SK-N-MC (cell line): ENCODE measurements around the gene PKM.
"Not testable (repeated sequence)": the region's sequence is repeated elsewhere in the genome, so short reads cannot be mapped to it uniquely, and the experiment has no call there.

Experiments used
- DNase-seq: peaks from one replicate; pipeline ENCODE4 v3.0.0-alpha.2; 2011; ENCODE audit warnings: low read depth, low spot score
- H3K27ac ChIP-seq: fragments of 200-600 bp; sonication (generic); 2 replicates; pipeline ENCODE4 v1.5.1; 2016; ENCODE audit warnings: mixed run types
- H3K36me3 ChIP-seq: fragments of 200-600 bp; sonication (generic); 2 replicates; pipeline ENCODE4 v1.6.1; 2017; ENCODE audit warnings: antibody characterized with exemption, low read length, mixed read lengths; ENCODE audit not compliant: insufficient read depth
- H3K4me3 ChIP-seq: fragments of 200-600 bp; sonication (generic); 2 replicates; pipeline ENCODE4 v1.5.1; 2016
- H3K9ac ChIP-seq: fragments of 200-600 bp; sonication (generic); 2 replicates; pipeline ENCODE4 v1.8.0; 2017; ENCODE audit warnings: mixed run types, mixed read lengths; ENCODE audit not compliant: insufficient read length
- H3K9me3 ChIP-seq: fragments of 200-600 bp; sonication (generic); 2 replicates; pipeline ENCODE4 v1.6.1; 2017; ENCODE audit warnings: low read depth, mild to moderate bottlenecking, antibody characterized with exemption, low read length, moderate library complexity, mixed read lengths
- EZH2 ChIP-seq: fragments of 200-600 bp; sonication (generic); IDR thresholded peaks from one replicate; pipeline ENCODE4 v1.6.1; 2017; ENCODE audit warnings: antibody characterized with exemption
- FOXP2 ChIP-seq: optimal IDR thresholded peaks from 2 replicates; pipeline ENCODE3; 2011; ENCODE audit warnings: mild to moderate bottlenecking, moderate library complexity; ENCODE audit not compliant: insufficient read depth; ENCODE audit errors: extremely low read length, control extremely low read depth
- POLR2AphosphoS5 ChIP-seq: IDR thresholded peaks from 2 replicates; pipeline ENCODE4 v1.6.1; 2012; ENCODE audit warnings: mild to moderate bottlenecking, low read depth, low read length, borderline replicate concordance

Gene PKM

GRCh38 chr15:72174551-72175165 lies 56.3 kb downstream of the PKM start:
- H3K36me3 ChIP-seq, result no peaks in the 10 kb centered on the region
- no peak overlapping the region for H3K9ac ChIP-seq
- H3K4me3 ChIP-seq, result no peak overlapping the region
- no peak for DNase-seq
- no peak overlapping the region for H3K27ac ChIP-seq
- TF ChIP-seq EZH2 (no peak), POLR2AphosphoS5 (no peak), FOXP2 (no peak)
- no peaks in the 10 kb centered on the region for H3K9me3 ChIP-seq

GRCh38 chr15:72173864-72174550 lies 57.0 kb downstream of the PKM start:
- no peak overlapping the region for H3K9ac ChIP-seq
- no peaks in the 10 kb centered on the region for H3K36me3 ChIP-seq
- no peak overlapping the region for H3K27ac ChIP-seq
- H3K9me3 ChIP-seq, result no peaks in the 10 kb centered on the region
- DNase-seq, result no peak
- H3K4me3 ChIP-seq, result no peak overlapping the region
- no peak for TF ChIP-seq FOXP2

GRCh38 chr15:72173401-72173800 lies 57.6 kb downstream of the PKM start:
- Histone ChIP-seq H3K9ac (no peak overlapping the region), H3K27ac (no peak overlapping the region), H3K9me3 (no peaks in the 10 kb centered on the region), H3K4me3 (no peak overlapping the region), H3K36me3 (no peaks in the 10 kb centered on the region)
- no peak for DNase-seq
- no peak for TF ChIP-seq POLR2AphosphoS5
- no peak for TF ChIP-seq FOXP2
- no peak for TF ChIP-seq EZH2

GRCh38 chr15:72172796-72173195 lies 58.2 kb downstream of the PKM start:
- H3K9ac ChIP-seq, result no peak overlapping the region
- TF ChIP-seq POLR2AphosphoS5, result no peak
- no peak for TF ChIP-seq EZH2
- no peaks in the 10 kb centered on the region for H3K36me3 ChIP-seq

GRCh38 chr15:72171978-72172377 lies 59.0 kb downstream of the PKM start:
- not testable (repeated sequence) for H3K9ac ChIP-seq, H3K36me3 ChIP-seq, H3K9me3 ChIP-seq, H3K27ac ChIP-seq, DNase-seq, H3K4me3 ChIP-seq

More at GRCh38 chr15:72172796-72173195, 58.2 kb downstream of the PKM start:
- Histone ChIP-seq H3K4me3 (no peak overlapping the region), H3K27ac (no peak overlapping the region), H3K9me3 (no peaks in the 10 kb centered on the region)
- DNase-seq, result no peak

- Histone ChIP-seq H3K27ac (no peak overlapping the region), H3K4me3 (no peak overlapping the region), H3K9me3 (no peaks in the 10 kb centered on the region), H3K36me3 (no peaks in the 10 kb centered on the region), H3K9ac (no peak overlapping the region)
- TF ChIP-seq POLR2AphosphoS5 (no peak), FOXP2 (no peak)
- DNase-seq, result no peak
Measured at GRCh38 chr15:72170691-72171090, 60.3 kb downstream of the PKM start.

GRCh38 chr15:72169921-72170611 lies 60.9 kb downstream of the PKM start:
- TF ChIP-seq FOXP2, result no peak
- TF ChIP-seq POLR2AphosphoS5, result no peak
- no peak for TF ChIP-seq EZH2
- no peaks in the 10 kb centered on the region for H3K9me3 ChIP-seq
- DNase-seq, result no peak
- no peak overlapping the region for H3K27ac ChIP-seq
- H3K9ac ChIP-seq, result no peak overlapping the region
- H3K4me3 ChIP-seq, result no peak overlapping the region
- H3K36me3 ChIP-seq, result no peaks in the 10 kb centered on the region

- no peak for TF ChIP-seq POLR2AphosphoS5
- TF ChIP-seq FOXP2, result no peak
- TF ChIP-seq EZH2, result no peak
- no peaks in the 10 kb centered on the region for H3K36me3 ChIP-seq
- no peaks in the 10 kb centered on the region for H3K9me3 ChIP-seq
- no peak overlapping the region for H3K27ac ChIP-seq
- H3K9ac ChIP-seq, result no peak overlapping the region
- no peak for DNase-seq
- H3K4me3 ChIP-seq, result no peak overlapping the region
Measured at GRCh38 chr15:72169236-72169920, 61.6 kb downstream of the PKM start.
